Erythroblast (primary cell): ENCODE results near the gene MAP2K3.
"Not testable (repeated sequence)": the region's sequence is repeated elsewhere in the genome, so short reads cannot be mapped to it uniquely, and the experiment has no call there.

Source experiments
- DNase-seq, 2 experiments: peaks; one replicate each; lab custom pipeline; 2025; lab: John Stamatoyannopoulos, UW
- GATA1 ChIP-seq: IDR thresholded peaks from 2 replicates; pipeline ENCODE4 v1.6.1; 2011; ENCODE audit warnings: low read depth, mild to moderate bottlenecking, control low read depth, low read length, moderate library complexity
- POLR2A ChIP-seq: IDR thresholded peaks from 2 replicates; pipeline ENCODE4 v1.6.1; 2011; ENCODE audit warnings: mild to moderate bottlenecking, low read length

The MAP2K3 gene

GRCh38 chr17:21313320-21313719 lies 28.8 kb downstream of the MAP2K3 start:
- no peak for TF ChIP-seq GATA1
- TF ChIP-seq POLR2A = no peak
- DNase-seq = no peak

GRCh38 chr17:21313761-21314160 lies 29.2 kb downstream of the MAP2K3 start:
- DNase-seq = not testable (repeated sequence)

- not testable (repeated sequence) for DNase-seq
Measured at GRCh38 chr17:21314261-21314664, 29.8 kb downstream of the MAP2K3 start.

- DNase-seq = not testable (repeated sequence)
Measured at GRCh38 chr17:21314701-21315111, 30.2 kb downstream of the MAP2K3 start.

GRCh38 chr17:21315246-21316000 lies 30.9 kb downstream of the MAP2K3 start:
- not testable (repeated sequence) for DNase-seq

GRCh38 chr17:21316212-21316886 lies 31.8 kb downstream of the MAP2K3 start:
- peak in 1 of 2 experiments; percentile 21 for DNase-seq

GRCh38 chr17:21316887-21317500 lies 32.5 kb downstream of the MAP2K3 start:
- peak; percentile 33 to 39 for DNase-seq

- not testable (repeated sequence) for DNase-seq
Measured at GRCh38 chr17:21317821-21318220, 33.3 kb downstream of the MAP2K3 start.

GRCh38 chr17:21318439-21318838 lies 33.9 kb downstream of the MAP2K3 start:
- no peak for TF ChIP-seq GATA1
- no peak for TF ChIP-seq POLR2A
- no peak for DNase-seq

- DNase-seq = not testable (repeated sequence)
Measured at GRCh38 chr17:21318856-21319255, 34.3 kb downstream of the MAP2K3 start.

GRCh38 chr17:21319256-21319655 lies 34.7 kb downstream of the MAP2K3 start:
- DNase-seq = not testable (repeated sequence)

- not testable (repeated sequence) for DNase-seq
Measured at GRCh38 chr17:21319686-21320375, 35.3 kb downstream of the MAP2K3 start.

- not testable (repeated sequence) for DNase-seq
Measured at GRCh38 chr17:21320430-21320829, 35.9 kb downstream of the MAP2K3 start.

GRCh38 chr17:21321061-21321460 lies 36.5 kb downstream of the MAP2K3 start:
- DNase-seq = not testable (repeated sequence)

GRCh38 chr17:21321744-21322191 lies 37.3 kb downstream of the MAP2K3 start:
- DNase-seq = not testable (repeated sequence)

- not testable (repeated sequence) for DNase-seq
Measured at GRCh38 chr17:21323257-21324111, 39.0 kb downstream of the MAP2K3 start.

- not testable (repeated sequence) for DNase-seq
Measured at GRCh38 chr17:21324741-21325140, 40.2 kb downstream of the MAP2K3 start.

- DNase-seq = not testable (repeated sequence)
Measured at GRCh38 chr17:21327921-21328320, 43.4 kb downstream of the MAP2K3 start.

GRCh38 chr17:21328778-21329177 lies 44.3 kb downstream of the MAP2K3 start:
- not testable (repeated sequence) for DNase-seq
